Measurements from ENCODE around the gene GDF9.

DNA sequence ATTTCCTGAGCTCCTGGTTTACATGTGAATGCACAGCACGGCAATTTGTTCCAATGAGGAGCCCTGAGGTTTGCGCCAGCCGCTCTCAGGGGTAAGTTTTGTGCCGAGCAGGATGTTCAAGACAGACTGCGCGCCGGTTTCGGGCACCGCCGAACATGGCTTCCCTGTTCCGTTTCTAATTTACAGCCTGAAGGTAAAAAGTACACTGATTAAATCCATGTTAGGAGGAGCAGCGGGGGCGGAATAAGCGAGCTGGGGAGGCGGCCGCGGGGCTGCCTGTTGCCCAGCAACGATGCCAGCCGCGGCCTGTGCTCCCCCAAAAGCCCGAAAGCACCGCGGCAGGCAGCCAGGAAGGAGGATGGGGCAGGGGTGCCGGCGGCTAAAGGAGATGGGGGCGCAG, 46.8 kb downstream of the GDF9 start:
- TF ChIP-seq, protein P1, sequence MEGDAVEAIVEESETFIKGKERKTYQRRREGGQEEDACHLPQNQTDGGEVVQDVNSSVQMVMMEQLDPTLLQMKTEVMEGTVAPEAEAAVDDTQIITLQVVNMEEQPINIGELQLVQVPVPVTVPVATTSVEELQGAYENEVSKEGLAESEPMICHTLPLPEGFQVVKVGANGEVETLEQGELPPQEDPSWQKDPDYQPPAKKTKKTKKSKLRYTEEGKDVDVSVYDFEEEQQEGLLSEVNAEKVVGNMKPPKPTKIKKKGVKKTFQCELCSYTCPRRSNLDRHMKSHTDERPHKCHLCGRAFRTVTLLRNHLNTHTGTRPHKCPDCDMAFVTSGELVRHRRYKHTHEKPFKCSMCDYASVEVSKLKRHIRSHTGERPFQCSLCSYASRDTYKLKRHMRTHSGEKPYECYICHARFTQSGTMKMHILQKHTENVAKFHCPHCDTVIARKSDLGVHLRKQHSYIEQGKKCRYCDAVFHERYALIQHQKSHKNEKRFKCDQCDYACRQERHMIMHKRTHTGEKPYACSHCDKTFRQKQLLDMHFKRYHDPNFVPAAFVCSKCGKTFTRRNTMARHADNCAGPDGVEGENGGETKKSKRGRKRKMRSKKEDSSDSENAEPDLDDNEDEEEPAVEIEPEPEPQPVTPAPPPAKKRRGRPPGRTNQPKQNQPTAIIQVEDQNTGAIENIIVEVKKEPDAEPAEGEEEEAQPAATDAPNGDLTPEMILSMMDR (IDR thresholded peaks at IDR 0.05) = no peak
- TF ChIP-seq POLR2AphosphoS5 (IDR thresholded peaks at IDR 0.05) (no peak), POLR2A (IDR thresholded peaks at IDR 0.05) (no peak)
